GM19193 (cell line): ENCODE data around the gene EHMT1.

Source experiments
- POLR2A ChIP-seq: IDR thresholded peaks from 4 replicates; pipeline ENCODE4 v1.6.1; 2011; ENCODE audit not compliant: insufficient read depth, insufficient read length; ENCODE audit errors: extremely low read depth

EHMT1 gene

GRCh38 chr9:137802521-137803243 lies 183.9 kb downstream of the EHMT1 start:
- TF ChIP-seq POLR2A = no peak

GRCh38 chr9:137804908-137805630 lies 186.3 kb downstream of the EHMT1 start:
- TF ChIP-seq POLR2A = no peak

- TF ChIP-seq POLR2A = no peak
Measured at GRCh38 chr9:137807721-137808703, 189.2 kb downstream of the EHMT1 start.

- no peak for TF ChIP-seq POLR2A
Measured at GRCh38 chr9:137809040-137809576, 190.3 kb downstream of the EHMT1 start.

- TF ChIP-seq POLR2A = no peak
Measured at GRCh38 chr9:137811283-137811870, 192.6 kb downstream of the EHMT1 start.

GRCh38 chr9:137812356-137813023 lies 193.7 kb downstream of the EHMT1 start:
- no peak for TF ChIP-seq POLR2A

- no peak for TF ChIP-seq POLR2A
Measured at GRCh38 chr9:137813167-137813566, 194.4 kb downstream of the EHMT1 start.

- TF ChIP-seq POLR2A = no peak
Measured at GRCh38 chr9:137813651-137814415, 195.0 kb downstream of the EHMT1 start.

- TF ChIP-seq POLR2A = no peak
Measured at GRCh38 chr9:137814436-137814835, 195.6 kb downstream of the EHMT1 start.

- TF ChIP-seq POLR2A = no peak
Measured at GRCh38 chr9:137814841-137815240, 196.0 kb downstream of the EHMT1 start.

GRCh38 chr9:137815256-137816255 lies 196.8 kb downstream of the EHMT1 start:
- no peak for TF ChIP-seq POLR2A

- TF ChIP-seq POLR2A = no peak
Measured at GRCh38 chr9:137816531-137817235, 197.9 kb downstream of the EHMT1 start.
